ENCODE results near the gene SON.
A peak's percentile ranks its signal among the peaks of the same experiment; 100 is the strongest.
"Not testable (repeated sequence)": the region's sequence is repeated elsewhere in the genome, so short reads cannot be mapped to it uniquely, and the experiment has no call there.

The SON gene

GRCh38 chr21:33542640-33543504 lies at the start of gene SON:
SON (plus strand) TSS chr21:33543038; CDS start chr21:33543093, 55 bp downstream.
- peak; percentile 93 to 98 for DNase-seq

GRCh38 chr21:33493756-33494155 lies 49.1 kb upstream of the SON start:
- no peak for DNase-seq

GRCh38 chr21:33495743-33496142 lies 47.1 kb upstream of the SON start:
- no peak for DNase-seq

- no peak for DNase-seq
Measured at GRCh38 chr21:33496345-33496744, 46.5 kb upstream of the SON start.

- no peak for DNase-seq
Measured at GRCh38 chr21:33505833-33506232, 37.0 kb upstream of the SON start.

GRCh38 chr21:33507003-33507402 lies 35.8 kb upstream of the SON start:
- DNase-seq: not testable (repeated sequence)

- DNase-seq: no peak
Measured at GRCh38 chr21:33510826-33511225, 32.0 kb upstream of the SON start.

GRCh38 chr21:33511639-33512038 lies 31.2 kb upstream of the SON start:
- no peak for DNase-seq

- DNase-seq: no peak
Measured at GRCh38 chr21:33512481-33512880, 30.4 kb upstream of the SON start.

GRCh38 chr21:33514229-33514628 lies 28.6 kb upstream of the SON start:
- DNase-seq: no peak

- no peak for DNase-seq
Measured at GRCh38 chr21:33518899-33519298, 23.9 kb upstream of the SON start.

- DNase-seq: no peak
Measured at GRCh38 chr21:33522297-33522952, 20.4 kb upstream of the SON start.

- DNase-seq: no peak
Measured at GRCh38 chr21:33522953-33523349, 19.9 kb upstream of the SON start.

GRCh38 chr21:33531007-33531406 lies 11.8 kb upstream of the SON start:
- DNase-seq: no peak

- DNase-seq: no peak
Measured at GRCh38 chr21:33537212-33537611, 5.6 kb upstream of the SON start.

GRCh38 chr21:33539616-33540015 lies 3.2 kb upstream of the SON start:
- no peak for DNase-seq

GRCh38 chr21:33540711-33541104 lies 2.1 kb upstream of the SON start:
- no peak for DNase-seq

GRCh38 chr21:33541105-33541711 lies 1.6 kb upstream of the SON start:
- no peak for DNase-seq

GRCh38 chr21:33541756-33542639 lies 840 bp upstream of the SON start, which contains the start of gene GART:
GART (minus strand) TSS chr21:33542117; CDS start chr21:33539315, 2,802 bp downstream.
- DNase-seq: peak; percentile 55 to 59

- peak in 1 of 2 experiments; percentile 39 for DNase-seq
Measured at GRCh38 chr21:33543505-33544129, 779 bp downstream of the SON start.

GRCh38 chr21:33544451-33545195 lies 1.8 kb downstream of the SON start:
- no peak for DNase-seq
